ENCODE results near the gene FKBP15. TPM values are rescaled to one million over a fixed set of nuclear protein-coding genes. Genes with fewer than 3 reads are reported as not detected.
A peak's percentile ranks its signal among the peaks of the same experiment; 100 is the strongest.

The FKBP15 gene
- total and polyA plus RNA-seq, 2 donors (not counting 3 experiments of a cell fraction or from before 2014, with no cell fraction given), result 16.8 to 26.8 TPM

- Histone ChIP-seq H3K79me2 (ENCODE audit: control insufficient read depth, insufficient read depth, low read length) (peaks cover 42% of the 10 kb centered on the region), H3K36me3 (ENCODE audit: control insufficient read depth in 2 of 2, extremely low read depth in 1 of 2, insufficient read depth in 2 of 2, low read length in 2 of 2) (peaks cover 0 to 3% of the 10 kb centered on the region in 2 experiments), H3K9me3 (replicated peaks; ENCODE audit: control insufficient read depth, insufficient read depth, low read length) (no peaks in the 10 kb centered on the region), H3K27me3 (ENCODE audit: control insufficient read depth in 2 of 2, insufficient read depth in 2 of 2, low read length in 2 of 2) (no peaks in the 10 kb centered on the region), H4K20me1 (replicated peaks; ENCODE audit: control insufficient read depth, extremely low read depth, insufficient read depth, low read length) (no peaks in the 10 kb centered on the region), H2AFZ (ENCODE audit: low read depth, low read length) (no peak overlapping the region), H3K4me2 (ENCODE audit: insufficient read depth, low read length) (no peak overlapping the region), H3K4me1 (ENCODE audit: control insufficient read depth, extremely low read depth, insufficient read depth, low read length) (peaks cover 9% of the 10 kb centered on the region), H3K27ac (ENCODE audit: insufficient read depth, low read depth, low read length) (no peak overlapping the region), H3K9me1 (replicated peaks; ENCODE audit: control insufficient read depth, extremely low read depth, insufficient read depth, low read length) (no peaks in the 10 kb centered on the region), H3K4me3 (replicated peaks in 1 of 3; ENCODE audit: insufficient read depth in 1 of 3, low read depth in 1 of 3, low read length in 3 of 3) (no peak overlapping the region), H3K9ac (replicated peaks; ENCODE audit: extremely low read depth, insufficient read depth, low read length) (no peak overlapping the region)
- TF ChIP-seq JUN (IDR thresholded peaks at IDR 0.05; ENCODE audit: borderline replicate concordance, insufficient read depth, insufficient read length, low read depth), result peak; percentile 10
- no peak for TF ChIP-seq POLR2A (IDR thresholded peaks at IDR 0.05; ENCODE audit: low read depth, low read length)
- no peak for TF ChIP-seq EZH2 (IDR thresholded peaks at IDR 0.05; ENCODE audit: borderline replicate concordance, low read depth, low read length, severe bottlenecking)
- no peak for TF ChIP-seq MAX (IDR thresholded peaks at IDR 0.05; ENCODE audit: insufficient read depth, insufficient read length)
- TF ChIP-seq FOS (IDR thresholded peaks at IDR 0.05; ENCODE audit: borderline replicate concordance, insufficient read depth, low read length), result peak; percentile 44
- no peak for TF ChIP-seq POLR2AphosphoS5 (IDR thresholded peaks at IDR 0.05; ENCODE audit: insufficient read depth, low read depth, low read length)
- TF ChIP-seq GATA2 (IDR thresholded peaks at IDR 0.05; ENCODE audit: insufficient read depth, insufficient read length, low read depth, low read length), result no peak
- TF ChIP-seq, protein P1, sequence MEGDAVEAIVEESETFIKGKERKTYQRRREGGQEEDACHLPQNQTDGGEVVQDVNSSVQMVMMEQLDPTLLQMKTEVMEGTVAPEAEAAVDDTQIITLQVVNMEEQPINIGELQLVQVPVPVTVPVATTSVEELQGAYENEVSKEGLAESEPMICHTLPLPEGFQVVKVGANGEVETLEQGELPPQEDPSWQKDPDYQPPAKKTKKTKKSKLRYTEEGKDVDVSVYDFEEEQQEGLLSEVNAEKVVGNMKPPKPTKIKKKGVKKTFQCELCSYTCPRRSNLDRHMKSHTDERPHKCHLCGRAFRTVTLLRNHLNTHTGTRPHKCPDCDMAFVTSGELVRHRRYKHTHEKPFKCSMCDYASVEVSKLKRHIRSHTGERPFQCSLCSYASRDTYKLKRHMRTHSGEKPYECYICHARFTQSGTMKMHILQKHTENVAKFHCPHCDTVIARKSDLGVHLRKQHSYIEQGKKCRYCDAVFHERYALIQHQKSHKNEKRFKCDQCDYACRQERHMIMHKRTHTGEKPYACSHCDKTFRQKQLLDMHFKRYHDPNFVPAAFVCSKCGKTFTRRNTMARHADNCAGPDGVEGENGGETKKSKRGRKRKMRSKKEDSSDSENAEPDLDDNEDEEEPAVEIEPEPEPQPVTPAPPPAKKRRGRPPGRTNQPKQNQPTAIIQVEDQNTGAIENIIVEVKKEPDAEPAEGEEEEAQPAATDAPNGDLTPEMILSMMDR (IDR thresholded peaks at IDR 0.05; ENCODE audit: extremely low read depth in 1 of 2, insufficient read depth in 1 of 2, low read depth in 1 of 2, low read length in 2 of 2), result no peak
- no peak for TF ChIP-seq MYC (IDR thresholded peaks at IDR 0.05; ENCODE audit: low read depth, low read length)
- no TSS peak for BruUV-seq (replicated peaks)
- ChIA-PET POLR2A (interaction anchor here (0.6 kb wide), 1 partner anchor 452 kb away, joined by 3 read pairs; no protein-coding TSS in a partner anchor), CTCF (interaction anchor here (0.7 to 1.3 kb wide), 2 partner anchors 24 to 26 kb away, joined by 3 read pairs; no protein-coding TSS in a partner anchor)
- DNase-seq (ENCODE audit: low read depth, low spot score) (peak; percentile 70), FAIRE-seq (peak; percentile 62)
- dilution Hi-C loops (cut with MboI; ENCODE audit: extremely low pct_ligation_motif_present, low sequenced_read_pairs) (no loop called here), intact Hi-C loops (cut with micrococcal nuclease) (no loop called here)
Observed at GRCh38 chr9:113215132-113215531, 5.9 kb downstream of the FKBP15 start.

Measured in endothelial cell of umbilical vein (primary cell).